HG02610 (cell line): ENCODE data around the gene RAB19.
"Not testable (repeated sequence)": the region's sequence is repeated elsewhere in the genome, so short reads cannot be mapped to it uniquely, and the experiment has no call there.

Experiments
- ATAC-seq: cut with Tn5 transposase; IDR thresholded peaks from one replicate; pipeline ENCODE4 v1.9.1; 2021; ENCODE audit warnings: mild to moderate bottlenecking, moderate library complexity; ENCODE audit not compliant: unreplicated experiment

The RAB19 gene

GRCh38 chr7:140453273-140453672, 49.4 kb downstream of the RAB19 start:
- no peak for ATAC-seq

- not testable (repeated sequence) for ATAC-seq
Measured at GRCh38 chr7:140453785-140454656, 50.2 kb downstream of the RAB19 start.

GRCh38 chr7:140454657-140455015, 50.8 kb downstream of the RAB19 start:
- no peak for ATAC-seq

- ATAC-seq: no peak
Measured at GRCh38 chr7:140455743-140456142, 51.9 kb downstream of the RAB19 start.

GRCh38 chr7:140456551-140457051, 52.7 kb downstream of the RAB19 start:
- no peak for ATAC-seq

GRCh38 chr7:140458201-140458600, 54.3 kb downstream of the RAB19 start:
- no peak for ATAC-seq

GRCh38 chr7:140458916-140459315, 55.1 kb downstream of the RAB19 start:
- ATAC-seq: no peak

- ATAC-seq: no peak
Measured at GRCh38 chr7:140463111-140463510, 59.3 kb downstream of the RAB19 start.

GRCh38 chr7:140475747-140476333, 72.0 kb downstream of the RAB19 start:
- no peak for ATAC-seq

- ATAC-seq: no peak
Measured at GRCh38 chr7:140476698-140477261, 72.9 kb downstream of the RAB19 start.
